Motor neuron (in vitro differentiated cells): Measurements from ENCODE around the gene FRMD5. TPM values are rescaled to one million over a fixed set of nuclear protein-coding genes. Genes with fewer than 3 reads are reported as not detected.

Experiments used
- ATAC-seq, 8 experiments: fragments of 200-7000 bp; cut with Tn5 transposase; replicated peaks in 6 of 8; 2 replicates each; pipeline ENCODE4 v1.8.0; 2021; ENCODE audit warnings: mild to moderate bottlenecking in 8 of 8, moderate library complexity in 8 of 8
- H3K27ac ChIP-seq, 2 donors: fragments of 250-450 bp; sonication (Bioruptor Pico); 2 replicates each; pipeline ENCODE4 v1.9.0; 2021; ENCODE audit warnings: antibody characterized with exemption in 2 of 2, mild to moderate bottlenecking in 2 of 2, moderate library complexity in 1 of 2
- H3K4me1 ChIP-seq, 2 donors: fragments of 250-450 bp; sonication (Bioruptor Pico); replicated peaks in 1 of 2; 2 replicates each; pipeline ENCODE4 v1.6.1; 2021; ENCODE audit warnings: antibody characterized with exemption in 2 of 2, mild to moderate bottlenecking in 2 of 2, moderate library complexity in 1 of 2
- H3K4me3 ChIP-seq, 5 donors: fragments of 250-450 bp; sonication (Bioruptor Pico); 2 replicates each; pipeline ENCODE4 v1.9.0; 2021; ENCODE audit warnings: antibody characterized with exemption in 5 of 5, mild to moderate bottlenecking in 5 of 5, moderate library complexity in 4 of 5
- WGBS, 10 experiments: fragments of 450-650 bp; shearing (Covaris generic); methylation state at CpG; one replicate each; pipeline ENCODE4 v1.0.0; 2022; 5-methylcytosine and 5-hydroxymethylcytosine counted together
- in situ Hi-C, 9 experiments: fragments of 400-800 bp; cut with MboI; loops; one replicate each; pipeline ENCODE4 v1.15.0; 2021; ENCODE audit warnings: low sequenced_read_pairs in 9 of 9, low pct_unique_long_range_greater_than_20kb in 2 of 9; ENCODE audit not compliant: unreplicated experiment in 9 of 9
- total RNA-seq, 8 experiments: library from RNA; unstranded; fragments of 300-600 nt; gene quantifications; 2 replicates each; pipeline versions ENCODE4 v1.2.3 to v1.2.4, GENCODE V29; 2022

Gene FRMD5
- total RNA-seq, 8 experiments from 2014 or later: 0.31 to 22.5 (median 16.1) TPM

DNA sequence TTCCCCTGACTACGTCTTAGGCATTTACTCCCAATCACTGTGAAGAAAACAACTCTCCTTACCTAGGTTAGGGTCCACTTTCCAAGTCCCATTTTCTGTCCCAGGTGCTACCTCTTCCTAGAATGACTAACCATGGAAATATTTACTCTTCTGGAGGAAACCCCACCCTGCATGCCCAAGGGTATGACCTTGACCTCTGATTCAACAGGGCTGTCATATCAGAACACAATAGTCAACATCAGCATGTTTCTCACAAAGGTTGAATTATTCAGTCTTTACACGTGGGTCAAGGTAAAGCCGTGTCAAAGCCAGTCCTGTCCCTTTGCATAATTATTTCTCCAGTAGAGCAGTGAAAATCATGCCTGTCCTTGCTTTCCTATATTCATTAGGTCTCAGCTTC is 4.3 kb upstream of the FRMD5 start:
- Histone ChIP-seq H3K27ac (no peak overlapping the region), H3K4me1 (no peaks in the 10 kb centered on the region), H3K4me3 (no peak overlapping the region)
- ATAC-seq: no peak
- 33 to 83% (median 64%) methylated on average over 1 to 3 of the region's 3 CpGs; no CpG with 5 or more reads in 2 of the 10 experiments for WGBS, 10 experiments
- in situ Hi-C loops: no loop called here

DNA sequence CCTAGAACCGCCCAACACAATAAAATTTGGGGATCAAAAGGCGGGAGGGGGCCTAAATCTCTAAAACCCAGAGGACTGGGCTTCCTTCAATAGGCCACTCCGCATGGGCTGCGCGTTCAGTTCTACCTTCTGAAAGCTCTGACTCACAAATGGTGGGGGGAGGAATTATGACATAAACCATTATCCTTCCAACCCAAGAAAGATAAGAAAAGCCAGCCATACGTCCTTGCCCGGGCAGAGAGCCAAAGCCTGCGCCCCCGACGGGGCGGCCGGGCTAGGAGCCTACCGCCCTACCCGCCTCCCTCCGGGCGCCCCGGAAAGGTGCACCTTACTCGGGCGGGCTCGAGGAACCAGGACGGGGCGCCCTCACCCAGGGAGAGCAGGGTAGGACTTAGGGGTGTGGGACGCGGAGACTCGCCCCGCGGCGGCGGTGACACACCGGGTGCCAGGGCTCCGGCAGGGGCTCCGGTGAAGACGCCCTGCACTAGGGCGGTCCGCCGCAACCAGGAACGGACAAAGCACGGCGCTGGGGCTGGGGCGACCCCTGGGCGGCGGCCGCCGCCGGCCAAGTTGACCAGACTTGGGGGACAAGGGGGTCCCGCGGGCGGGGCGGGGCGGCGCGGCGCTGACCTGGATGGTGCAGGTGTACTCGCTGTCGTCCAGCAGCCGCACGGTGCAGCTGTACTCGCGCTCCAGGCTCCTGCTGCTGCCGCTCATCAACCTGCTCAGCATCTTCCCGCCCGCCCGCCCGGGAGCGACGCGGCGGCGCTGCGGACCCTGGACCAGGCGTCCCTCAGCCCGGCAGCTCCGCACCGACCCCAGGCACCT is 534 bp downstream of the FRMD5 start:
- peak overlapping the region; percentile 47 to 82 (median 54) for H3K4me3 ChIP-seq
- ATAC-seq: peak; percentile 6 to 58 (median 33)
- H3K4me1 ChIP-seq: peaks cover 0 to 6% of the 10 kb centered on the region in 2 donors
- WGBS, 10 experiments: 0 to 25% (median 6%) methylated on average over 3 to 16 of the region's 74 CpGs; no CpG with 5 or more reads in 4 of the 10 experiments
- in situ Hi-C loops: no loop called here
- H3K27ac ChIP-seq: peak overlapping the region in 1 of 2 donors; percentile 13

DNA sequence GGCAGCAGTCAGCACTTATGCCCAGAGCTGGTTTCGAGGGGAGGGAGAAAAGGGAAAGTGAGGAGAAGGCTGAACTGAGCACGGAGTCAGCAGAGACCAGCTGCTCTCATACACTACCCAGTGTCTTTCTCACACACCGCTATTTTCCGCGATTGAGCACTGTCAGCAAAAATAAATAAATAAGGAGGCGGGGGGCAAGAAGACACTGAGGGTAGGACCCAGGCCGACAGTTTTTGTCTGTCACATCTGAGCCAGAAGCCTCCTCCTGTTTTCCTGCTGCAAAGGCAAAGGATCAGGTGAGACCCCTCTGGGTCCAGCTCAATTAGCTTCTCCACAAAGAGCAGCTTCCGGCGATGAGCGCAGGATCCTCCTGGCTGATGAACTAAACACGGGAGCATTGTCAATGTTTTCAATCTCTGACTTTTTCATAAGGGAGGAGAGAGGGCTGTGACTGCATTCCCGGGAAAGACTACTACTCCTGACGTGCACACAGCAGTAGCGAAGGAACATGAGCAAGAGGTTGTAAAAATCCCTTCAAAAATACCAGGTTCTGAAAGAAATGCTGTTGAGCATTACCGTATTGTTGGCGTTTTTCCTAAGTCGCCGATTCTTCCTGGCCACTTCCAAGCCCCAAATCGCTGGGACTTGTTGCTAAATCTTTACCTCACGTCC is 1.3 kb downstream of the FRMD5 start:
- peak overlapping the region in 1 of 2 donors; percentile 13 for H3K27ac ChIP-seq
- H3K4me3 ChIP-seq: peak overlapping the region; percentile 47 to 82 (median 54)
- WGBS, 10 experiments: 0 to 15% (median 2%) methylated on average over 2 to 17 of the region's 20 CpGs; no CpG with 5 or more reads in 1 of the 10 experiments
- peak in 2 of 8 experiments; percentile 1 to 2 for ATAC-seq
- in situ Hi-C loops: no loop called here
- H3K4me1 ChIP-seq: peaks cover 0 to 6% of the 10 kb centered on the region in 2 donors

DNA sequence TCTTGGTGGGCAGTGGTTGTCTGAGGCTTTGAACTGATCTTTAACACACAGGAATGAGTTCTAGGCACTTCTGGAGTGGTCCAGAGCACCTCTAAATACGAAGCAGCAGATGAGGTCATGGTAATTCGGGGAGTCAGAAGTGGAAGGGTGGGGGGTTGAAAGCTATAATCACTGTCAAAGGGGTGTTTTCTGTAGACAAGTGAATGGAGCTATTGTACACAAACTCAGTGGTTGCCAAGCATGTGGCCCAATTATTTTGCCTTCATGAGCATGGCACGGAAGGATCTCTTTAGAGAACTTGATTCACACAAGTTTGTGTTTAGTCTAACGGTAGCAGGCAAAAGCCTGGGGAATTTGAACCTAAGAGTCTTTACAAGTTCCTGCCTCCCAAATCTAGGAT is 6.3 kb downstream of the FRMD5 start:
- in situ Hi-C loops: no loop called here
- H3K4me3 ChIP-seq: no peak overlapping the region
- H3K4me1 ChIP-seq: peaks cover 0 to 6% of the 10 kb centered on the region in 2 donors
- no peak overlapping the region for H3K27ac ChIP-seq
- ATAC-seq: peak in 3 of 8 experiments; percentile 47 to 78 (median 69)
- 60 to 83% (median 75%) methylated on average over 1 to 4 of the region's 4 CpGs; no CpG with 5 or more reads in 6 of the 10 experiments for WGBS, 10 experiments

DNA sequence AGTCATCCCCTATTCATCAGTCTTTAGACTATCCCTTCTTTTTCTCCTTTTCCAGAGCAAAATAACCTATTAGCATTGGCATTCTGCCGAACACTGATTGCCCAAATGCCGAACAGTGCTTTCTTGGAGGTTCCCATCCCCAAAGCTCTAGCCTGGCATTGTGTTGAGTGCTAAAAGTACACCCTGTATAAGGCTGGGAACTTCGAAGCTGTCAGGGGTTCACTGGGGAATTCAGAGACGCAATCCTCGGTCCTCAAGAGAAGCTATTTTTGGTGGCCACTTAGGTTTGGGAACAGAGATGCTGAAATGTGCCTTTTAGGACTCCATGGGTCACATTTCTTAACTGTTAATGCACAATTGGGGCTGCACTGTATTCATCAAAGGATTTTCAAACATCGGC is 8.4 kb downstream of the FRMD5 start:
- peaks cover 0 to 4% of the 10 kb centered on the region in 2 donors for H3K4me1 ChIP-seq
- no peak for ATAC-seq
- no peak overlapping the region for H3K4me3 ChIP-seq
- H3K27ac ChIP-seq: no peak overlapping the region
- in situ Hi-C loops: no loop called here
- WGBS, 10 experiments: 71 to 100% (median 96%) methylated on average over 1 to 6 of the region's 6 CpGs

DNA sequence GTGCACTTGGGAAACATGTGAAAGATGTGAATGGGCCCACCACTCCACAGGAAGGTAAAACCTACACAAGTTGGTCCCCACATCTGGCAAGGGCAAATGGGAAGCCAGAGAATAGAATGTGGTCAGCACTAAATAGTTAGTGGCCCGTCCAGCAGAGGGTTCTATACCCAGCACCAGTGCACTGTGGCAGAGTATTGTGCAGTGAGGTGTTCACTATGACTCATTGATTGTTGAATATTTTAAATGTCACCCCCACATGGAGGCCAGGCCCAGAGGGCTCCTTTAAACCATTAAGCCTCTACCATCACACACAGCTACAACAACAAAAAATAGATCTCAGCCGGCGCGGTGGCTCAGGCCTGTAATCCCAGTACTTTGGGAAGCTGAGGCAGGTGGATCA is 11.7 kb downstream of the FRMD5 start:
- H3K27ac ChIP-seq: no peak overlapping the region
- no peaks in the 10 kb centered on the region for H3K4me1 ChIP-seq
- no peak overlapping the region for H3K4me3 ChIP-seq
- in situ Hi-C loops: no loop called here
- no peak for ATAC-seq
- WGBS, 10 experiments: 72 to 100% (median 83%) methylated on average over 1 to 4 of the region's 4 CpGs; no CpG with 5 or more reads in 6 of the 10 experiments

DNA sequence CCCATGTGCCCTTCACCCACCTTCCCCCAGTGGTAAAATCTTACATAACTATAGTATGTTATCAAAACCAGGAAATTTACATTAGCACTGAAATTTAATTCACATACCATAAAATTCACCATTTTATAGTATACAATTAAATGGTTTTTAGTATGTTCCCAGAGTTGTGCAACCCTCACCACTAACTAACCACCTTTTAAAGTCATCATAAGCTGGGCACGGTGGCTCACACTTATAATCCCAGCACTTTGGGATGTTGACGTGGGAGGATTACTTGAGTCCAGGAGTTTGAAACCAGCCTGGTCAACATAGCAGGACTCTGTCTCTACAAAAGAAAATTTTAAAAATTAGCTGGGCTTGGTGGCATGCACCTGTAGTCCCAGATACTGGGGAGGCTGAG is 13.7 kb downstream of the FRMD5 start:
- no peak overlapping the region for H3K27ac ChIP-seq
- no peak for ATAC-seq
- no peaks in the 10 kb centered on the region for H3K4me1 ChIP-seq
- WGBS, 10 experiments: 67 to 100% (median 83%) methylated on average over 1 to 2 of the region's 2 CpGs; no CpG with 5 or more reads in 2 of the 10 experiments
- H3K4me3 ChIP-seq: no peak overlapping the region
- in situ Hi-C loops: no loop called here

DNA sequence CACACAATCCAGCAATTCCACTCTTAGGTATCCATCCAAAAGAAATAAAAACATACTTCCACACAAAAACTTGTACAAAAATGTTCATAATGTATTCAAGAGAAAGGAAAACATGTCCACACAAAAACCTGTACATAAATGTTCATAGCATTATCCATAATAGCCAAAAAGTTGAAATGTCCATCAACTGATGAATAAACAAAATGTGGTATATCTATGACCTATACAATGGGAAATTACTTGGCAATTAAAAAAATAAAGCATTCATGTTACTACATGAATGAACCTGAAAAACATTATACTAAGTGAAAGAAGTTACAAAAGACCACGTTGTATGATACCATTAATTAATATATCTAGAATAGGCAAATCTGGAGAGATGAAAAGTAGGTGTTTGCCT is 17.9 kb downstream of the FRMD5 start:
- no peak for ATAC-seq
- Histone ChIP-seq H3K4me1 (no peaks in the 10 kb centered on the region), H3K27ac (no peak overlapping the region), H3K4me3 (no peak overlapping the region)
- in situ Hi-C loops: no loop called here
- WGBS, 10 experiments: 0 to 71% (median 50%) methylated on average over 1 of the region's 1 CpG; no CpG with 5 or more reads in 1 of the 10 experiments

DNA sequence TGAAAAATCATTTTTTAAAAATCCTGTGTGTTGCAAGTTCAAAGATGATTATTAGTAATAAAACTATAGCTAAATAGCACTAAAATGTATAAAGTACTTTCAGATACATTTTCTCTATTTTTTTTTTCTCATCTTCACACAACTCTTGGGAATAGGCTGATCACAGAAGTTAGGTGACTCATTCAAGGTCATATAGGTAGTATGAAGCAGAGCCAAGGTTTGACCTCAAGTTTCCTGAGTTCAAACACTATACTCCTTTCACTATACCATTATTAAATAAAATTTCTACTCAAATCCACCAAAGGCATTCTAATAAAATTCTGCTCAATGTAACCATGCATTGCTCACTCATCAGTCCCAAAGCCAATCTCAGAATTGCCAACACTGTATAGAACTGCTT is 21.3 kb downstream of the FRMD5 start:
- Histone ChIP-seq H3K4me3 (no peak overlapping the region), H3K4me1 (no peaks in the 10 kb centered on the region), H3K27ac (no peak overlapping the region)
- in situ Hi-C loops: no loop called here
- no peak for ATAC-seq

DNA sequence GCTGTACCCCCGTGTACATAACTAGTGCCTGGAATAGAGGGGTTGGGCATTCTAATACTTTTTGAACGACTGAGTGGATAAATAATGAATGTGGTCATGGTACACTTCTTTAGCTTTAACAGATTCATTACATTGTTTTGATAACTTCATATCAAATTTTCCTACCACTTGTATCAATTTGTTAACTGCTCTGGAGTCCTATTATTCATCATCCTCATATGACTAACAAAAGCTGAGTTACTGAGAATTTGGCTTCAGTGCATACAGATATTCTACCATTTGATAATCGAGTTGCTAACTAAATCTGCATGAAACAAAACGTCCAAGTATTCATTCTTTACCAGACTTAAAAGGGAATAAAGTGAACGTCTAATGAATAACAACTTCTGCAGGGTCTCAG is 31.7 kb downstream of the FRMD5 start:
- in situ Hi-C loops: no loop called here
- Histone ChIP-seq H3K27ac (no peak overlapping the region), H3K4me1 (no peaks in the 10 kb centered on the region), H3K4me3 (no peak overlapping the region)
- 17 to 80% (median 60%) methylated on average over 2 to 5 of the region's 5 CpGs for WGBS, 10 experiments
- no peak for ATAC-seq

DNA sequence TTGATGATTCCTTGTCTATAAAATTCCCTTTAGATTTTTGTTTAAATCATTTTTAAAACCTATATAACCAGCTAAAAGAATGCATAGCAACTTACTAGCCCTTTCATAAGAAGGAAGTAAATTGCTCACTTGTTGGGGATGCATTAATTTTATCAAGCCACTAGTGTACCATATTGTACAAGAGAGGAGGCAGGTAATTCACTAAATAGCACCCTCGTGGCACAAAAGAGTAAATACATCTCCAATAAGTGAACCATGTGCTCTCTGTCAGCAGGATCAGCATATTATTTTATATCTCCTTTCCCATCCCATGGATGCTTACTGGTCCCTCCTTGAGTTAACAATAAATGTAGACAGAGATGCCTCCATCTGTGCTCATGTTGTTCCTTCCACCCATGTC is 34.3 kb downstream of the FRMD5 start:
- in situ Hi-C loops: no loop called here
- Histone ChIP-seq H3K4me1 (no peaks in the 10 kb centered on the region), H3K4me3 (no peak overlapping the region), H3K27ac (no peak overlapping the region)
- WGBS, 10 experiments: 14 to 100% (median 78%) methylated on average over 1 of the region's 1 CpG; no CpG with 5 or more reads in 1 of the 10 experiments
- no peak for ATAC-seq

DNA sequence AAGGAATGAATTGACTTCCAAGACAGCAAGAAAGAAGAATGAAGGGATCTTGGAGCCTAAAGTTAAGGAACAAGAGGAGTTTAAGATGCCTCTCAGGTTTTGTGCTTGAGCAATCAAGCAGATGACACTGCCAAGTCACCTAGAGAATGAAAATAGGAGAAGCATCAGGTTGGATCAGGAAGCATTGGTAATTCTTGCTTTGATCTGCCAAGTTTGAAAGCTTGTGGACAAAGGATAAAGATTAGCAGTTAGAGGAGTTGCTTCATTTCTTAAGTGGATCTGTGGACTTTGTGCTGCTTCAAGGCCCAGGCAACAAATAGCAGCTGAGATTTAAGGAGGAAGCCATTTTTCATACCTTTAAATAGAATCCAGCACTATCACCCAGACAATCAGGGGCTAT is 35.6 kb downstream of the FRMD5 start:
- H3K27ac ChIP-seq: no peak overlapping the region
- in situ Hi-C loops: no loop called here
- no peak for ATAC-seq
- no peaks in the 10 kb centered on the region for H3K4me1 ChIP-seq
- H3K4me3 ChIP-seq: no peak overlapping the region

DNA sequence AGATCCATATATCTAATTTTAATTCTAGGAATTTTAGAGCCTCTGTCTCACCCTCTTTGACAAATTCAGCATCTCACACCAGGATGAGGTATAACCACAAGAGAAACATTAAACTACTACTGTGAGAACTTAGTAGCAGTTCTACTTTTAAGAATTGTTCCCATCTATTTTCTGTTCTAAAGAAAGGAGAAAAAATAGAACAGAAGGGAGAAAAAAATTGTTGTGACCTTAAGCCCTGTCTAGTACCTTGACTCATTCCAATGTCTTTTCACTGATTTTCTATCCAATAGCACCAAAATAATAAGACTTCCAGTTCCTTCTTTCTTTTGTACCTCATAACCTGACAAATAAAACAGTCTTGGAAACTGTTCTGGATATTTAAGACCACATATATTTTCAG is 37.0 kb downstream of the FRMD5 start:
- in situ Hi-C loops: no loop called here
- Histone ChIP-seq H3K4me3 (no peak overlapping the region), H3K4me1 (no peaks in the 10 kb centered on the region), H3K27ac (no peak overlapping the region)
- no peak for ATAC-seq
